Measurements from ENCODE around the gene SOCS1. TPM values are rescaled to one million over a fixed set of nuclear protein-coding genes. Genes with fewer than 3 reads are reported as not detected.

The SOCS1 gene
- total and polyA plus RNA-seq, 2 of the 8 experiments (the other 6 are each of a cell fraction or from before 2014, with no cell fraction given): 21.0 to 48.9 TPM

DNA sequence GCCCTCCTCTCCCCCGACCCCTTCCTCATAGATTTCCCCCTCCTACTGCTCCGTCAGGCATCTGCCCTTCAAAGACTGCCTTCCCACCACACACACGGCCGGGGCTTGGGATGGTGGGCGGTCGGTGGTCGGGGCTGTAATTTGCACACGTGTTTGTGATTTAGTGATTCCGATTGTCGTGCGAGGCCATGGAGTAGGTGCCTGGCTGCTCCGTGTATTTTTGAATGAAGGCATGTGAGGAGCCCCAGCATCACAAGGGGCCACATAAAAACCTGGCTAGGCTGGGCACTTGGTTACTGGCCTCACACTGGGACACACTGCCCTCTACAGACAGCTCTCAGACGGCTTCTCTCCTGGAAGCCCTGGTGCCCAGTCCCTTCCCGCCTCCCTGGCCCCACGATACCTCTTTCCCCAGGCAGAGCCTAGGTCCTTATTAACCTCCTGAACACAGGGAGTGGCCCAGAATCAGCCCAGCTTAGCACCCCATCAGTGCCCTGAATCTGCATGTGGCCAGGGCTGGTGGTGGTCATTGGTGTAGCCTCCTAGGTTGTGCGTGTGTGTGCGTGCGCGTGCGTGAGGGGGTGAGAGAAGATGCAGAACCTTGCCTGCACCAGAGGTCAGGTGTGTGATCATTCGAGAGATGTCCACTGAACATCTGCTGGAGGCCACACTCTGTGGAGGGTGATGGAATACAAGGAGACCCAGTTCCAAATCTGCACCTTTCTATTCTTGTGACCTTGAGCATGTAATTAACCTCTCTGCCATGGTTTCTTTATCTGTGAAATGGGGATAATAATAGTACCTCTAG lies 1.3 kb upstream of the SOCS1 start (continued):
- TF ChIP-seq POLR2AphosphoS5 (IDR thresholded peaks at IDR 0.05; ENCODE audit: low read depth, low read length) (no peak), CEBPB (IDR thresholded peaks at IDR 0.05; ENCODE audit: low read depth, low read length) (no peak), HDAC6 (IDR thresholded peaks at IDR 0.05; ENCODE audit: low read depth, low read length) (no peak), BACH1 (IDR thresholded peaks at IDR 0.05; ENCODE audit: low read length) (no peak), CHD2 (IDR thresholded peaks at IDR 0.05; ENCODE audit: low read length) (0 out of 2 replicates have a peak, but pooled peaks have one; percentile 24), SP4 (IDR thresholded peaks at IDR 0.05; ENCODE audit: low read length) (no peak), YY1 (IDR thresholded peaks at IDR 0.05; ENCODE audit: low read depth, low read length) (peak; percentile 7; the same call in 1 of the 2 replicates), CTBP2 (IDR thresholded peaks at IDR 0.05; ENCODE audit: borderline replicate concordance, insufficient read depth, insufficient read length, low read length) (no peak), TCF12 (IDR thresholded peaks at IDR 0.05; ENCODE audit: low read depth, low read length) (no peak), RAD21 (IDR thresholded peaks at IDR 0.05 in 1 of 2, conservative IDR thresholded peaks at IDR 0.05 in 1 of 2; ENCODE audit: low read depth in 2 of 2, low read length in 2 of 2) (peak; percentile 77 to 82), FOSL1 (IDR thresholded peaks at IDR 0.05; ENCODE audit: insufficient read depth, low read depth, low read length) (no peak), CBX5 (IDR thresholded peaks at IDR 0.05; ENCODE audit: low read depth, low read length) (no peak), RBBP5 (IDR thresholded peaks at IDR 0.05; ENCODE audit: borderline replicate concordance, low read depth, low read length) (no peak), MAFK (IDR thresholded peaks at IDR 0.05; ENCODE audit: low read depth, low read length) (no peak), POLR2A (IDR thresholded peaks at IDR 0.05; ENCODE audit: control extremely low read depth in 1 of 2, low read depth in 2 of 2, low read length in 2 of 2) (no peak), NANOG (IDR thresholded peaks at IDR 0.05; ENCODE audit: insufficient read depth, low read depth, low read length, poor library complexity, severe bottlenecking) (no peak), BRCA1 (IDR thresholded peaks at IDR 0.05; ENCODE audit: low read depth, low read length) (no peak; the same call in 1 of the 2 replicates), GABPA (IDR thresholded peaks at IDR 0.05; ENCODE audit: borderline replicate concordance, insufficient read depth, low read length) (peak; percentile 71; the same call in 1 of the 2 replicates), CTCF (IDR thresholded peaks at IDR 0.05; ENCODE audit: control extremely low read depth in 1 of 3, insufficient read depth in 1 of 3, low read depth in 1 of 3, low read length in 3 of 3) (peak; percentile 80 to 91 (median 90)), ATF2 (IDR thresholded peaks at IDR 0.05; ENCODE audit: low read length) (no peak)

Measured in H1 (cell line).